ENCODE data around the gene PRR22.
"Not testable (repeated sequence)": the region's sequence is repeated elsewhere in the genome, so short reads cannot be mapped to it uniquely, and the experiment has no call there.

Gene PRR22

GRCh38 chr19:5765220-5765619 lies 19.3 kb downstream of the PRR22 start:
- no peak for DNase-seq (ENCODE audit: low spot score)
- TF ChIP-seq CTCF (IDR thresholded peaks at IDR 0.05; ENCODE audit: borderline replicate concordance, control extremely low read depth, extremely low read depth, insufficient read depth, missing control alignments), result no peak
- in situ Hi-C loops (cut with MboI; ENCODE audit: low sequenced_read_pairs, unreplicated experiment), result no loop called here

GRCh38 chr19:5762608-5763217 lies 21.8 kb downstream of the PRR22 start:
- TF ChIP-seq CTCF (IDR thresholded peaks at IDR 0.05; ENCODE audit: borderline replicate concordance, control extremely low read depth, extremely low read depth, insufficient read depth, missing control alignments), result no peak
- in situ Hi-C loops (cut with MboI; ENCODE audit: low sequenced_read_pairs, unreplicated experiment), result no loop called here
- no peak for DNase-seq (ENCODE audit: low spot score)

GRCh38 chr19:5753743-5754142 lies 30.8 kb downstream of the PRR22 start:
- no peak for TF ChIP-seq CTCF (IDR thresholded peaks at IDR 0.05; ENCODE audit: borderline replicate concordance, control extremely low read depth, extremely low read depth, insufficient read depth, missing control alignments)
- DNase-seq (ENCODE audit: low spot score), result no peak
- in situ Hi-C loops (cut with MboI; ENCODE audit: low sequenced_read_pairs, unreplicated experiment), result no loop called here

GRCh38 chr19:5751709-5752108 lies 32.8 kb downstream of the PRR22 start:
- in situ Hi-C loops (cut with MboI; ENCODE audit: low sequenced_read_pairs, unreplicated experiment), result no loop called here
- TF ChIP-seq CTCF (IDR thresholded peaks at IDR 0.05; ENCODE audit: borderline replicate concordance, control extremely low read depth, extremely low read depth, insufficient read depth, missing control alignments), result no peak
- DNase-seq (ENCODE audit: low spot score), result no peak

- in situ Hi-C loops (cut with MboI; ENCODE audit: low sequenced_read_pairs, unreplicated experiment), result no loop called here
- DNase-seq (ENCODE audit: low spot score), result no peak
- no peak for TF ChIP-seq CTCF (IDR thresholded peaks at IDR 0.05; ENCODE audit: borderline replicate concordance, control extremely low read depth, extremely low read depth, insufficient read depth, missing control alignments)
These were observed 35.0 kb downstream of the PRR22 start for GRCh38 chr19:5749505-5749904.

GRCh38 chr19:5748920-5749319 lies 35.6 kb downstream of the PRR22 start:
- DNase-seq (ENCODE audit: low spot score), result not testable (repeated sequence)

GRCh38 chr19:5744999-5745398 lies 39.5 kb downstream of the PRR22 start:
- DNase-seq (ENCODE audit: low spot score); in situ Hi-C loops (cut with MboI; ENCODE audit: low sequenced_read_pairs, unreplicated experiment): not testable (repeated sequence)

More at GRCh38 chr19:5748920-5749319, 35.6 kb downstream of the PRR22 start:
- in situ Hi-C loops (cut with MboI; ENCODE audit: low sequenced_read_pairs, unreplicated experiment), result not testable (repeated sequence)

GRCh38 chr19:5743630-5744029 lies 40.9 kb downstream of the PRR22 start:
- in situ Hi-C loops (cut with MboI; ENCODE audit: low sequenced_read_pairs, unreplicated experiment), result no loop called here
- no peak for TF ChIP-seq CTCF (IDR thresholded peaks at IDR 0.05; ENCODE audit: borderline replicate concordance, control extremely low read depth, extremely low read depth, insufficient read depth, missing control alignments)
- DNase-seq (ENCODE audit: low spot score), result no peak
